ENCODE results near the gene GNG2.

GNG2 gene

DNA sequence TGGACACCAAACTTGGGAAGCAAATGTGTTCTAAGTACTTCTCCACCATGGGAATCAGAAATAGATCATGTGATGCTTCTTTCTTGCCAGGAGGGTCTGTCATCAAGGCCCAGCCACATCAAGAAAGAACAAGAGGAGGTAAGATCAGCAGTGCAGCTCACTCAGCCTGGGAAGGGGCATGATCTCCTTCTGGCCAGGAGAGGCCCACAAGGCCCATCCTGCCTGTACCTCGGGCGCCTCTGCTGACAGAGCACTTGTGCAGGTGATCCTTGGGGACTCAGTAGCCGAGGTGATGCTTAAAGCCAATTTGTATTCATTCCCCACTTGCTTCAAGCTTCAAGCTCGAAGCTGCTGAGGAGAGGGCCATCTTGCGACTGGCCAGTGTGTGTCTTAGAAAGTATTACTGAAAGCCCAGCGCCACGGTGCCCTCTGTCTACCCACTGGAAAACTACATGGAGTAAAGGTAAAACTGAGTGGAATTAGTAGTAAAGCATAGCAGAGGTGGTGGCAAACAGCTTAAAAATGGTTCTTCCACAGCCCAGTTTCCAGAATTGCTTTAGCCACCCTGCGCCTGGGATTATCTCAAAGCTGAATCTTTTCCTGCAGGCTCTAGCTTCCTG is 155.1 kb downstream of the GNG2 start:
- DNase-seq (ENCODE audit: low read depth in 3 of 3, low spot score in 1 of 3): no peak

DNA sequence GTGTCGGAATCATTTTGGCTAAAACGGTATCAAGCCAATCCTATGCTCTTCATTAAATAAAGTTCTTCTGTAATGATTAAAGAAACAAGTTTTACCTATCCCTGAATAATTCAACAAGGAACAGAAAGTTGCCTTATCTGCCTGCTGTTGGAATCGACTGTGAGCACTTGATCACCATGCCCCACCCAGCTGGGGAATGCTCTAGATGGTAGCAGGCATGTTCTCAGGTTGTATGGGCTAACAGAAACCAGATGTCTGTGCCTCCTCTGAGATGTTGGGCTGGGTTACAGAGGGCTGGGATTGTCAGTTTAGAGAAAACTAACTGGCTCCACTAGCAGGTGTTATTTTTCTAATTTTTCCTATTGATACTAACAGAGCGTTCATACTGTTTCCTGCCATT is 157.8 kb downstream of the GNG2 start:
- no peak for DNase-seq (ENCODE audit: low read depth in 3 of 3, low spot score in 1 of 3)

DNA sequence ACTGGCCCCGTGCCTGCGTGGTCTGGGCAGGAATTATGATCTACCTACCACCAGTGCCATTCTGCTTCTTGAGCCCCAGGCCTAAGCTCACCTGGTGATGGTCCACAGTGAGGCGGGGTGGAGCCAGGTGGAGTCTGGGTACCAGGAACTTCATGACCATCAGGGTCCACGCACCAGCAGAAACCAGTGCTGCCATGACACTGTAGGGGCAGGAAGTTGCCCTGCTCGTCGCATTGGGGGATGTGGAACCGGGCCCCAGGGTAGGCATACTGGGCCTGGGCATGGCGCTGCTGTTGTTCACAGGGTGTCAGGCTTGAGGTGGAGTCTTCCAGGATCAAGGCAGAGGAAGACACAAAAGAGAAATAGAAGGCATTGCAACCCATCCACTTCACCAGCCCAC is 158.6 kb downstream of the GNG2 start:
- DNase-seq (ENCODE audit: low read depth in 3 of 3, low spot score in 1 of 3): no peak

Measured in stimulated activated CD4-positive, alpha-beta T cell treated with anti-CD3 and anti-CD28 coated beads, TNF-alpha, amount 100 ng/mL, for 1 hour (primary cell).